Heart left ventricle (tissue), 16 donors: ENCODE measurements around the gene TM9SF3. TPM values are rescaled to one million over a fixed set of nuclear protein-coding genes. Genes with fewer than 3 reads are reported as not detected.

Experiments used
- ATAC-seq, 4 donors: fragments of 200-7000 bp; cut with Tn5 transposase; one replicate each; pipeline ENCODE4 v1.9.1; 2020 to 2022; ENCODE audit warnings: moderate library complexity in 4 of 4, mild to moderate bottlenecking in 3 of 4, moderate number of reproducible peaks in 1 of 4
- DNase-seq, 5 donors: peaks; one replicate each; pipeline ENCODE4 v3.0.0-alpha.2; 2020
- H3K27ac ChIP-seq, 12 donors: fragments of 200-600 bp; sonication (generic) in 4 of 12; one replicate each; pipeline versions ENCODE4 v1.5.0 to v1.8.0; 2016 to 2022; ENCODE audit warnings: mild to moderate bottlenecking in 2 of 12
- H3K27me3 ChIP-seq, 9 donors: fragments of 200-600 bp; sonication (generic) in 2 of 9; one replicate each; pipeline versions ENCODE4 v1.5.1 to v1.8.0; 2016 to 2022; ENCODE audit warnings: mild to moderate bottlenecking in 3 of 9
- H3K36me3 ChIP-seq, 9 donors: fragments of 200-600 bp; sonication (generic) in 2 of 9; one replicate each; pipeline versions ENCODE4 v1.5.0 to v1.8.0; 2018 to 2022; ENCODE audit warnings: mild to moderate bottlenecking in 2 of 9
- H3K4me1 ChIP-seq, 12 donors: fragments of 200-600 bp; sonication (generic) in 4 of 12; one replicate each; pipeline versions ENCODE4 v1.5.0 to v1.8.0; 2016 to 2022; ENCODE audit warnings: mild to moderate bottlenecking in 3 of 12
- H3K4me3 ChIP-seq, 12 donors: fragments of 200-600 bp; sonication (generic) in 4 of 12; one replicate each; pipeline versions ENCODE4 v1.5.0 to v1.8.0; 2017 to 2022; ENCODE audit warnings: mild to moderate bottlenecking in 9 of 12, moderate library complexity in 4 of 12
- H3K9me3 ChIP-seq, 12 donors: fragments of 200-600 bp; sonication (generic) in 4 of 12; one replicate each; pipeline versions ENCODE4 v1.5.0 to v1.8.0; 2016 to 2022; ENCODE audit warnings: mild to moderate bottlenecking in 1 of 12
- POLR2A ChIP-seq, 2 donors: fragments of 450-650 bp; IDR thresholded peaks; one replicate each; pipeline ENCODE4 v1.6.1; 2017; ENCODE audit warnings: antibody characterized with exemption in 2 of 2, mild to moderate bottlenecking in 2 of 2, moderate library complexity in 2 of 2
- WGBS, 4 donors: extraction: QIAGEN DNeasy Blood & Tissue Kit in 2 of 4; methylation state at CpG; one replicate each; pipeline versions ENCODE4 v1.1.5 to v1.1.7; 2013 to 2018; 5-methylcytosine and 5-hydroxymethylcytosine counted together
- intact Hi-C, 10 donors: fragments of 100-400 bp; cut with DNase I; formaldehyde crosslinking; loops; one replicate each; pipeline versions ENCODE4 v1.11.1 to v1.14.2; 2022
- polyA plus RNA-seq, 2 donors: library from polyadenylated mRNA; stranded (reverse); fragments of 200-250 nt; gene quantifications; one replicate each; pipeline ENCODE4 v1.2.3, GENCODE V29; 2013
- total RNA-seq, 9 donors: library from RNA; depleted of rRNA in 2 of 9; stranded (reverse); fragments of >200 nt in 2 of 9; fragmentation: NEBNext Ultra II Directional in 3 of 9; extraction: Animal tissue kit (Norgen Biotek cat#: 25700) in 3 of 9; gene quantifications; one replicate each; pipeline versions ENCODE4 v1.1.0 to v1.2.4, GENCODE V29; 2016 to 2023
- TF ChIP-seq, protein P1 (sequence below), 12 donors: fragments of 200-600 bp; sonication (generic) in 4 of 12; IDR thresholded peaks; one replicate each; pipeline versions ENCODE4 v1.5.0 to v1.8.0; 2018 to 2022; ENCODE audit warnings: antibody characterized with exemption in 12 of 12, mild to moderate bottlenecking in 5 of 12
- donor health status: ischemic (EF 13 %, LVEDD 7.1; RV severe dilation, severe dysfunction).
- donor health status: healthy with polysubstance abuse.
- donor health status: DM: no; HTN: yes; CAD: no.
- donor health status: DM: no; HTN: no; CAD: no.
- donor health status: ischemic (EF 25% LVEDD 6.9; RV normal size, moderate dysfunction).
- donor health status: ischemic (EF 25% LVEDD 5.7; RV mildly dilated, moderate dysfunction).
- donor health status: healthy.
- donor health status: DM: yes; HTN: yes; CAD: no.
- donor health status: ischemic (EF 35%, LVEDD 5.7; RV mildly dilated, moderate dysfunction).
- donor health status: nonischemic (EF 11% LVEDD 7.7; RV severe dilation, severe dysfunction).
- donor health status: DM: yes; HTN: yes; CAD: no.
- donor health status: PGD.
- donor health status: ischemic (EF 29% LVEDD 5.4; RV normal size, mild dysfunction).
- donor health status: nonischemic (EF 23%, LVEDD 6.1; RV moderate dilation, normal function).

The TM9SF3 gene
- total and polyA plus RNA-seq, 11 donors: 14.9 to 75.6 (median 61.1) TPM

DNA sequence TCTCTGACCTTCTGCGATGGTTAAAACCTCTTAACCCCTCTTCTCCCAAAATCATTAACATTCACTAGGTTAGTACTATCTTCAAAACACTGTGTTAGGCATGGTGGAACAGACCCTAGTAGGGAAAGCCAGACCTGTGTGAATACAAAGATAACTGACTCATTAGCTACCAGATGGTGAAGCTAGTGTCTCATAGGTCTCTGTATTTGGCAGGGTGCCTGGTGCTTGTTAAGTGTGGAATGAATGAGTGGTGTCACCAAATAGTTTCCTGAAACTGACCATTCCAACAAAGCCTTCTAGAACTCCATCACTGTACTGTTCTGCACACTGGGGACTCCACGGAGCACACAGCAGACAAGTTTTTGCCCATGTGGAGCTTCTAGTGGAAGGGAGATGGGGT is 27.7 kb upstream of the TM9SF3 start:
- no peaks in the 10 kb centered on the region for H3K27me3 ChIP-seq
- peaks cover 0 to 52% (median 0%) of the 10 kb centered on the region in 9 donors for H3K36me3 ChIP-seq
- no peak for TF ChIP-seq POLR2A (IDR thresholded peaks at IDR 0.05)
- TF ChIP-seq, protein P1, sequence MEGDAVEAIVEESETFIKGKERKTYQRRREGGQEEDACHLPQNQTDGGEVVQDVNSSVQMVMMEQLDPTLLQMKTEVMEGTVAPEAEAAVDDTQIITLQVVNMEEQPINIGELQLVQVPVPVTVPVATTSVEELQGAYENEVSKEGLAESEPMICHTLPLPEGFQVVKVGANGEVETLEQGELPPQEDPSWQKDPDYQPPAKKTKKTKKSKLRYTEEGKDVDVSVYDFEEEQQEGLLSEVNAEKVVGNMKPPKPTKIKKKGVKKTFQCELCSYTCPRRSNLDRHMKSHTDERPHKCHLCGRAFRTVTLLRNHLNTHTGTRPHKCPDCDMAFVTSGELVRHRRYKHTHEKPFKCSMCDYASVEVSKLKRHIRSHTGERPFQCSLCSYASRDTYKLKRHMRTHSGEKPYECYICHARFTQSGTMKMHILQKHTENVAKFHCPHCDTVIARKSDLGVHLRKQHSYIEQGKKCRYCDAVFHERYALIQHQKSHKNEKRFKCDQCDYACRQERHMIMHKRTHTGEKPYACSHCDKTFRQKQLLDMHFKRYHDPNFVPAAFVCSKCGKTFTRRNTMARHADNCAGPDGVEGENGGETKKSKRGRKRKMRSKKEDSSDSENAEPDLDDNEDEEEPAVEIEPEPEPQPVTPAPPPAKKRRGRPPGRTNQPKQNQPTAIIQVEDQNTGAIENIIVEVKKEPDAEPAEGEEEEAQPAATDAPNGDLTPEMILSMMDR (IDR thresholded peaks at IDR 0.05): no peak
- peaks cover 0 to 29% (median 14%) of the 10 kb centered on the region in 12 donors for H3K4me1 ChIP-seq
- 53 to 68% (median 59%) methylated on average over 2 of the region's 2 CpGs for WGBS, 4 donors
- intact Hi-C loops: no loop called here
- H3K4me3 ChIP-seq: no peak overlapping the region
- H3K27ac ChIP-seq: no peak overlapping the region
- peak in 2 of 4 donors; percentile 20 to 29 for ATAC-seq
- DNase-seq: peak in 2 of 5 donors; percentile 31 to 55
- no peaks in the 10 kb centered on the region for H3K9me3 ChIP-seq

DNA sequence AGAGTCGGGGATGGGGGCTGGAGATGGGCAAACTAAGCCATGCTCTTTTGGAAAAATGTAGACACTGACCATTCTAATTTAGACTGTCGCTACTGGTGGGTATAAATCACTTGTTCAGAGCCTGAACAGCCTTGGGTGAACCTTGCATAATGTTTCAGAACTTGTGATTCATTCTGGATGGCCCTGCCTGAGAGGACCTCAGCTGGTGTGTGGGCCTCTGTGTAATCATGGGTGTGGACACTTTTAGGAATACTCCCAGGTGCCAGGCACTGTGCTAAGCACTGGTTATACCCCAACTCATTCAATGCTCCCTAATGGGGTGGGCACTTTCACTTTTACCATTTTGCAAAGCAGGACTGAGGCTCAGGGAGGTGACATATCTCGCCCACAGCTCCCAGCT is 26.8 kb upstream of the TM9SF3 start:
- WGBS, 4 donors: 88 to 91% (median 89%) methylated on average over 3 of the region's 3 CpGs

DNA sequence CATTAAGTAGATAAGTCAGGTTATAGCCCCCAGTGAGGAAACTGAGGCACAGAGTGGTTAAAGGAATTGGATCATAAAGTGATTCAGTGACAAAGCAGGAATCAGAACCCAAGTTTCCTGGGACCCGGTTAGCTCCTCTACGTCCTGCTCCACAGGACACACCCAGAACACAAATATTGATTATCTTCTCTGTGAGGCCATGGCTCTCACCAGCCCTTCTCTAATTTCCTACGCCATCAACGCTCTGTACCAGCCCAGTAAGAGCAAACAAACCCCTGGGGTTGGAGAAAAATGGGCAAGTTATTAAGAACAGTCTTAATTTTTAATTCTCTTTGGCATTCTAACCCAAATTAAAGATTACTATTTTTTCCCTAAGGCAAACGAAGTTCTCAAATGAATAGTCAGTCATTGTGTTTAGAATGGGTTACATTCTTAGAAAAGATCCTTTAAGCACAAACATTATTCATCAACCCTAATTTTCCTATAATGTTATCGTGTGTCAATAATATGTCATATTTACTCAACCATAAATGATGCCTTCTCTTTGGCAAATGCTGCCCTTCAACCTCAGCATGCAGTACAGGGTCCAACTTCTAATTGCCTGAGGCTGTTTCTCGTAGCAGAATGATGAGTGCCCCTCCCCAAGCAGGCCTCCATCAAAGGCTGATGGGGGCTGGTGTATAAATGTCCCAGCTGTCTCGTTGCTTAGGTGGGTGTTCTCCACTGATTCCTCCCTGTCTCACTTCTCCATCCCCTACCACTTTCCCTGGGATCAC is 25.4 kb upstream of the TM9SF3 start:
- no peak overlapping the region for H3K4me3 ChIP-seq
- ATAC-seq: no peak
- H3K36me3 ChIP-seq: peaks cover 0 to 52% (median 0%) of the 10 kb centered on the region in 9 donors
- H3K27me3 ChIP-seq: no peaks in the 10 kb centered on the region
- intact Hi-C loops: no loop called here
- no peak overlapping the region for H3K27ac ChIP-seq
- no peaks in the 10 kb centered on the region for H3K9me3 ChIP-seq
- H3K4me1 ChIP-seq: peaks cover 0 to 8% (median 5%) of the 10 kb centered on the region in 12 donors
- 83 to 89% (median 86%) methylated on average over 8 of the region's 8 CpGs for WGBS, 4 donors
- DNase-seq: no peak
- TF ChIP-seq POLR2A (IDR thresholded peaks at IDR 0.05): no peak
- TF ChIP-seq, protein P1 (IDR thresholded peaks at IDR 0.05): no peak

More for the DNA sequence above, 26.8 kb upstream of the TM9SF3 start:
- TF ChIP-seq, protein P1 (IDR thresholded peaks at IDR 0.05): no peak
- TF ChIP-seq POLR2A (IDR thresholded peaks at IDR 0.05): no peak
- no peak for DNase-seq
- no peaks in the 10 kb centered on the region for H3K27me3 ChIP-seq
- H3K9me3 ChIP-seq: no peaks in the 10 kb centered on the region
- intact Hi-C loops: no loop called here
- no peak overlapping the region for H3K27ac ChIP-seq
- no peak for ATAC-seq
- peaks cover 0 to 19% (median 8%) of the 10 kb centered on the region in 12 donors for H3K4me1 ChIP-seq
- H3K36me3 ChIP-seq: peaks cover 0 to 53% (median 0%) of the 10 kb centered on the region in 9 donors
- no peak overlapping the region for H3K4me3 ChIP-seq

DNA sequence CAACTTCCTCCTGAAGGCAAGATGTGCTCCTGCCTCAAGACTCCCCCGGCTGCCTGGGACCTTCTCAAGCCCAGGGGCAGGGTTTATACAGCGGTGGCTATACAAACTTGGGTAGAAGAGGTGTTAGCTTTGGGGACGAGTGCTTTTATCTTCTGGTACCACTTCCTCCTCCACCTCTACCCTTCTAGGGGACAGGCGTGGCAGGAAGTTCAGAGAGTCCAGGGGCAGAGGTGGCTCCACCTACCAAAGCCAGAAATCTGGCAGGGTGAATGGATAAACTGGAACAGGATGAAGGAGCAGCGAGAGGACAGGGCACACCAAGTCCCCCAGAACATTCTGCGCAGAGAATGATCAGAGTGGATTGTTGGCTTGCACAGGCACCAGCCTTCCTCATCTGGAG is 24.0 kb upstream of the TM9SF3 start:
- peaks cover 0 to 13% (median 6%) of the 10 kb centered on the region in 12 donors for H3K4me1 ChIP-seq
- intact Hi-C loops: no loop called here
- WGBS, 4 donors: 67 to 78% (median 74%) methylated on average over 6 of the region's 6 CpGs
- no peak overlapping the region for H3K27ac ChIP-seq
- peaks cover 0 to 52% (median 0%) of the 10 kb centered on the region in 9 donors for H3K36me3 ChIP-seq
- TF ChIP-seq POLR2A (IDR thresholded peaks at IDR 0.05): no peak
- TF ChIP-seq, protein P1 (IDR thresholded peaks at IDR 0.05): no peak
- H3K4me3 ChIP-seq: no peak overlapping the region
- H3K27me3 ChIP-seq: no peaks in the 10 kb centered on the region
- no peak for ATAC-seq
- no peak for DNase-seq
- H3K9me3 ChIP-seq: no peaks in the 10 kb centered on the region
